GM18870 (cell line): ENCODE results near the gene TJAP1.

Experiments
- ATAC-seq: cut with Tn5 transposase; IDR thresholded peaks from one replicate; pipeline ENCODE4 v1.9.1; 2021; ENCODE audit warnings: moderate library complexity; ENCODE audit not compliant: unreplicated experiment

TJAP1 gene, protein sequence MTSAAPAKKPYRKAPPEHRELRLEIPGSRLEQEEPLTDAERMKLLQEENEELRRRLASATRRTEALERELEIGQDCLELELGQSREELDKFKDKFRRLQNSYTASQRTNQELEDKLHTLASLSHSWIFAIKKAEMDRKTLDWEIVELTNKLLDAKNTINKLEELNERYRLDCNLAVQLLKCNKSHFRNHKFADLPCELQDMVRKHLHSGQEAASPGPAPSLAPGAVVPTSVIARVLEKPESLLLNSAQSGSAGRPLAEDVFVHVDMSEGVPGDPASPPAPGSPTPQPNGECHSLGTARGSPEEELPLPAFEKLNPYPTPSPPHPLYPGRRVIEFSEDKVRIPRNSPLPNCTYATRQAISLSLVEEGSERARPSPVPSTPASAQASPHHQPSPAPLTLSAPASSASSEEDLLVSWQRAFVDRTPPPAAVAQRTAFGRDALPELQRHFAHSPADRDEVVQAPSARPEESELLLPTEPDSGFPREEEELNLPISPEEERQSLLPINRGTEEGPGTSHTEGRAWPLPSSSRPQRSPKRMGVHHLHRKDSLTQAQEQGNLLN

DNA sequence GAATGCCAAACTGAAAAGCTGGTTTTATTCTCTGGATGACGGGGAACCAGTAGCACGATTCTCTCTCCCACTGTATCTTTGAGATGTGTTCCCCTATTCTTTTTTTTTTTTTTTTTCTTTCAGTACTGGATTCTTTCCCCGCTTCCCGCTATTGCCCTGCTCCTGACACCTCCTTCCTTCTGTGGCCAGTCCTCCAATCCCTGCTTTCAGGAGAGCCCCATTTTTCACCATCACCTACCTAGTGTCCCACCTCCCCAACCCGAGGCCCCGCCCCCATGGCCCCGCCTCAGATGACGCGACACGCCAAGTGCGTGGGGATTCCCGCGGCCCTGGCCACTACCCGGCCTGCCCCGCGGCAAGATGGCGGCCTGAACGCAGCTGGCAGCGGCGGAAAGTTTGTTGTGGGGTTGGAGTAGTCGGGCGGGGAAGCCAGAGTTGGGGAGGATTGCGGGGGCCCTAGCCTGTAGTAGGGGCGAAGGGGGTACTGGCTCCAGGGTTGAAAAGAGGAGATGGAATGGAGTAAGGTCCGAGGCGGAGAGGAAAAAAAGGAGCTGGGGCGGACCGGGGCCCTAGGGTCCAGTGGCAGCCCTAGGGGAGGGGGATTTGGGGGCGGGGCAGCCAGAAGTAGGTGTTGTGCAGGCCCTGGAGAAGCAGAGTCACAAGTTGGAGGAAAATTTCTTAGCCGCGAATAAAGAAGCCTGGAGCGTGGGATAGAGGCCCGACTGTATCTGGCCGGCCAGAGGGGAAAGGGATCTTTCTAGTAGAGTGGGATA, at the start of gene TJAP1:
Gene TJAP1, plus strand, starts transcription at position 336 of the 773 bp plus-strand sequence. CDS start 21,432 bp downstream, outside the sequence.
- peak; percentile 63 for ATAC-seq

DNA sequence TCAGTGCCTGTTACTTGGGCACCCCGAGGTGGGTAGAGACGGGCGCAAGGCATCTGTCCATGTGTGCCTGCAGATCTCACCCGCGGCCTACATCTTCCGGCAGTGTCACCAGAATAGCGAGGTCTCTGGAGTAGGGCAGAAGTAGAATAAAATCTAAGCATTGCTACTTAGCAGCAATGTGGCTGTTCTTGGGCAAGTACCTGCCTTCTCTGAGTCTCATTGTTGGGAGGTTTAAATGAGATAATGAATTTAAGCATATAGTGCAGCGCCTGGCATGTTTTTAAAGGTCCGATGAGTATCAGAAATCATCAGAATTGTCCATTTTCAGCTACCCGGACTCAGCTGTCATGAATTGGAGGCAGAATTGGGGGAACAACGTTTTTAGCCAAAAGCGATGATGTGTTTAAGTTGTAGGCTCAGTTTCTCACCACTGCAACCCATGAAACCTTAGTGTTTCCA, 49.2 kb upstream of the TJAP1 start:
- ATAC-seq = peak; percentile 32

DNA sequence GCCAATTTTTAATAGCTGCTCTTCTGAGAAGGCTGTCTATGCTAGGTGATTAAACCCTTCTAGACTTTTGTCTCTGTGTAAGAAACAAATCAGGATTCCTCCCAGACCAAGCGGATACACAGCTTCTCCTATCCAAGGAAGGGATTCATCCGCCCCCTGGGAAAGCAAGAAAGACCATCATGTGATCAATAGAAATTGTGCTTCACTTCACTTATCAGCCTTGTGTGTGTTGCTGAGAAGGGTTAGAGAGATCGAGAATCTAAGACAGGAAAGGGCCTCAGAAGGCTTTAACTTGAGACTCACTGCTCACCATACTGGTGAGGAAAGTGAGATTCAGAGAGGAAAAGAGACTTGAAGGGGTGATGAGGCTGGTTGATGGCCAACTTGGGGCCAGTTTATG, 48.5 kb upstream of the TJAP1 start:
- ATAC-seq = no peak

DNA sequence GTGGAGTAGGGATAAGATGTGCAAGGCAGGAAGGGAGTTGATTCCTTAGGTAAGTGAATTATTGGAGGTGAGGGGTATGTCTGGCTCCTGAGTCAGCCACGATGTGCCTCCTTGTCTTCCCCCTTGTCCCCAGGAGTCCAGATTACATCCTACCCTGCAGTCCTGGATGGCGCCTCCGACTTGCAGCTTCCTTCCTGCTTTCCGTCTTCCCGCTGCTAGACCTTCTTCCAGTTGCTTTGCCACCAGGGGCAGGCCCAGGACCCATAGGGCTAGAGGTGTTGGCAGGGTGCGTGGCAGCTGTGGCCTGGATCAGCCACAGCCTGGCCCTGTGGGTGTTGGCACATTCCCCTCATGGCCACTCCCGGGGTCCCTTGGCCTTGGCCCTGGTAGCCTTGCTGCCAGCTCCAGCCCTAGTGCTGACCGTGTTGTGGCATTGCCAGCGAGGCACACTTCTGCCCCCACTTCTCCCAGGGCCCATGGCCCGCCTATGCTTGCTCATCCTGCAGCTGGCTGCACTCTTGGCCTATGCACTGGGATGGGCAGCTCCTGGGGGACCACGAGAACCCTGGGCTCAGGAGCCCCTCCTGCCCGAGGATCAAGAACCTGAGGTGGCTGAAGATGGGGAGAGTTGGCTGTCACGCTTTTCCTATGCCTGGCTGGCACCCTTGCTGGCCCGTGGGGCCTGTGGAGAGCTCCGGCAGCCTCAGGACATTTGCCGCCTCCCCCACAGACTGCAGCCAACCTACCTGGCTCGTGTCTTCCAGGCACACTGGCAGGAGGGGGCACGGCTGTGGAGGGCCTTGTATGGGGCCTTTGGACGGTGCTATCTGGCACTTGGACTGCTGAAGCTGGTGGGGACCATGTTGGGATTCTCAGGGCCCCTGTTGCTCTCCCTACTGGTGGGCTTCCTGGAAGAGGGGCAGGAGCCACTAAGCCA, 45.1 kb upstream of the TJAP1 start:
- no peak for ATAC-seq

DNA sequence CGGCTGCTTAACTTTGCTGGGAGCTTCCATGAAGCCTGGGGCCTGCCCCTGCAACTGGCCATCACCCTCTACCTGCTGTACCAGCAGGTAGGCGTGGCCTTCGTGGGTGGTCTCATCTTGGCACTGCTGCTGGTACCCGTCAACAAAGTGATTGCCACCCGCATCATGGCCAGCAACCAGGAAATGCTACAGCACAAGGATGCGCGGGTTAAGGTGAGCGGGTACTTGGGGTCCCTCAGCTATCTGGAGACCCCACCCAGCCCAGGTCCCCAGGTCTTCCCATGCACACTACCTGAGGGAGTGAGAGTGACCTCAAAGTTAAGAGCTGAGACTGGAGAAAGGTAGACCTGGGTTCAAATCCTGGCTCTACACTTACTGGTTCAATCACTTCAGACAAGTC, 44.2 kb upstream of the TJAP1 start:
- ATAC-seq = no peak

DNA sequence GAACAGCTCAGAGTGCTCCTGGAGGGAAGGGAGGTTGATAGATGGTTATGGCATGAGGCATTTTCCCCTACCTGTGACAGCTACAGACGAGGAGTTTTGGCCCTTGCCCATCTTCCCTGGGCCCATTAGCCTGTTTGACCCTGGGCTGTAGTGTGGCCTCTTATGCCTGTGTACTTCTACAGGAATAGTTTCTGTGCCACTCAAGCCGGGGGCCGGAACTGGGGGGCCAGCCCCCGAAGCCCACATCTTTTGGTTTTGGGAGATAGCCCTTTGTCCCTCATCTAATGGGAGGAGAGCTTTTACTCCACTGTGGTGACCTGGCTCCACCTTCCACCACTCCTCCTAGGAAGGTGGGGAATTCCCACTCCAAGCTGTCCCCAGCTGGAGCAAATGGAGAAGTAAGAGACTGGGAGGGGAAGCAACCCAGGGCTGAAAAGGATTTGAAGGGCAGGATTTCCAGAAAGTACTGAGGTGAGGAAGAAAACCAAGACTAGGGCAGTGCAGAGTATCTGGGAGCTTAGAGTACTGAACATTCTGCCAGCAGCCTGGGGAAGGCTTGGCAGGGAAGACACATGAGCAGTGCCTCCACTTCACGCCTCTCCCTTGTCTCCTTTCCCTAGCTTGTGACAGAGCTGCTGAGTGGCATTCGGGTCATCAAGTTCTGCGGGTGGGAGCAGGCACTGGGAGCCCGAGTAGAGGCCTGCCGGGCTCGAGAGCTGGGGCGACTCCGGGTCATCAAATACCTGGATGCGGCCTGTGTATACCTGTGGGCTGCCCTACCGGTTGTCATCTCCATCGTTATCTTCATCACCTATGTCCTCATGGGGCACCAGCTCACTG, 43.1 kb upstream of the TJAP1 start:
- no peak for ATAC-seq

DNA sequence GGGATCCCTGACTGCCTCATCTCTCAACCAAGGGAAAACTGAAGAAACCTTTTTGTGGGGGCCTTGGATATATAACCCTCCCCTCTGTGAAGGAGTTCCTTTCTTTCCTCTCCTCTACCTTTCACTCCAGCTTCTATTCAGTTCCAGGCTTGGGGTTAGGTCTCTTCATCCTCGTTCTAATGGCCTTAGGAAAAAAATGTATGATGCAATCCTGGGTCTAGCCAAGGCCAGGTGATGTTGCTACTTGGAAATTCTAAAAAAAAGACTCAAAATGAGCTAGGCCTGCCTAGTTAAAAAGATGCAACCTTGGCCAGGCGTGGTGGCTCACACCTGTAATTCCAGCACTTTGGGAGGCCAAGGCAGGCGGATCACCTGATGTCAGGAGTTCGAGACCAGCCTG, 42.4 kb upstream of the TJAP1 start:
- ATAC-seq = no peak

DNA sequence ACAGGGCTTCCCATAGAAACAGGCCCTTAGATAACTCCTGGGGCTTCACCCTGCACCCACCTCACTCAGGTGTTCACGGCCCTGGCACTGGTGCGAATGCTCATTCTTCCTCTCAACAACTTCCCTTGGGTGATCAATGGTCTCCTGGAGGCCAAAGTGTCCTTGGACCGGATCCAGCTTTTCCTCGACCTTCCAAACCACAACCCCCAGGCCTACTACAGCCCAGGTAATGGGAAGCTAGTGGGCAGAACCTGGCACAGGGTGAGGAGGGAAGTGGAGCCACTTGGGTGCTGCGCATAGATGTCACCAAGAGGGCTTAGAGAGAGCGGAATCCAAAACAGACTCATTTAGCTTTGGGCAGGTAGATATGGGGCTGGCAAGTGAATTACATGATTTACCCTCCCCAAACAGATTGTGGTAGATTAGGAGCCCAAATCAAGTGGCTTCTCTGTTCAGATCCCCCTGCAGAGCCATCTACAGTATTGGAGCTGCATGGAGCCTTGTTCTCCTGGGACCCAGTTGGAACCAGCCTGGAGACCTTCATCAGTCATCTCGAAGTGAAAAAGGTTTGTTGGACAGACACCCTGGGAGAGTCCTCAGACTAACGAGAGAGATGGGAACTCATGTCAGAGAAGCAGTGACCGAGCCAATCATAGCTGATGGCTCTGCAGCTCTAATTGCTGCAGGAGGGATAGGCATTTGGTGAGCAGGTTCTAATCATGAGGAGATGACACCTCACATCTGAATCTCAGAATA, 41.5 kb upstream of the TJAP1 start:
- ATAC-seq = no peak

DNA sequence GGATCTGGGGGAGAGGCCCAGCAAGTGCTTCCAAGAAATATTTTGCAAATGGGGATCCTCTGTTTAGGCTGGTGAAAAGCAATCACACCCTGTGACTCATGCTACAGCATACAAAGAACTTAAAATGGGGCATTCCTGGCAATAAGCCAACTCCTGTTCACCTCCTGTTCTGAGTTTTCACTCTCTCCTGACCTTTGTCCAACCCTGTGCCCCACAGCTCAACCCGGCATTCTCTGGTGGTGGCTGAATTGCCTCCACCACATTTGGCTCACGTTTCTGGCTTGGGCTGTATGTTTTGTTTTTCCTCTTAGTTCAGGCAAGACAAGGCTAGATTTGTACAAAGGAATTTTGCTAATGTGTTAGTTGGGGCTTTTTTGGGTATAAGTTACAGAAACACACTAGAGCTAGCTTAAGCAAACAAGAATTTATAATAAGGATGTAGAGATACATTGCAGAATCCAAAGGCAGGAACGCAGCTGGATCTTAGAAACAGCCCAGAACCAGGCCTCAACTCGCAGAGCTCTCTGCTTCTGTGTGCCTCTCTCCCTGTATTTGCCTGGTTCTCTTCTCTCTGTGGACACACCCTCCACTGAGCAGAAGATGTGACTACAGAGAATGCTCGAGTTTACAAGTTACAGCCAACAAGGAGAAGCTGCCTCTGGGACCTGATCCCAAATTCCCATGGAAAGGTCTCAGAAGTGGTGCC, 40.6 kb upstream of the TJAP1 start:
- ATAC-seq = no peak

DNA sequence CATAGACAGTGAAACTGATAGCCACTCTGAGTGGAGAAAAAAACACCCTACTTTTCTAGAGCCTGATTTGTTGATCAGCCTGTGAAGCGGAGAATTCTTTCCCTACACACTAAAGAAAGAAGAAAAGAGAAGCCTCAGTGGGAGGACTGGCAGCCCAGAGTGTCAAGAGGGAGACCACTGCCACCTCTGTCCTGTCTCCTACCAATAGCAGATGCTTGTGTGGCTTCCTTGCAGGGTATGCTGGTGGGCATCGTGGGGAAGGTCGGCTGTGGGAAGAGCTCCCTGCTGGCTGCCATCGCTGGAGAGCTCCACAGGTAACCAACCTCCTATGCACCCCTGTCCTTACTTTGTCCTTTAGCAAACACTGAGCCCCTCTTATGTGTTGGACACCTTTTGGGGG, 39.7 kb upstream of the TJAP1 start:
- ATAC-seq = no peak

DNA sequence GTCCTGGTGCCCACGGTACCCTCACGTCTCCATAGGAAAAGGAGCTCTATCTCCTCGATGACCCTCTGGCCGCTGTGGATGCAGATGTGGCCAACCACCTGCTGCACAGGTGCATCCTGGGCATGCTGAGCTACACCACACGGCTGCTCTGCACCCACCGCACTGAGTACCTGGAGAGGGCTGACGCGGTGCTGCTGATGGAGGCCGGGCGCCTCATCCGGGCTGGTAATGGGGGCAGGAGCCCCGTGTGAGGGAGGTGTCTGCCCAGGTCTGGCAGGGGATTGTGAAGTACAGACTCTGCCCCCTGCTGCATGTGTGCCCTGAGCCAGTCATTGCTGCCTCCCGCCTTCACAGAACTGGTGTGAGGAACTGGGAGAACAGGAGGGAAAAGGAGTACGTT, 34.4 kb upstream of the TJAP1 start:
- no peak for ATAC-seq

DNA sequence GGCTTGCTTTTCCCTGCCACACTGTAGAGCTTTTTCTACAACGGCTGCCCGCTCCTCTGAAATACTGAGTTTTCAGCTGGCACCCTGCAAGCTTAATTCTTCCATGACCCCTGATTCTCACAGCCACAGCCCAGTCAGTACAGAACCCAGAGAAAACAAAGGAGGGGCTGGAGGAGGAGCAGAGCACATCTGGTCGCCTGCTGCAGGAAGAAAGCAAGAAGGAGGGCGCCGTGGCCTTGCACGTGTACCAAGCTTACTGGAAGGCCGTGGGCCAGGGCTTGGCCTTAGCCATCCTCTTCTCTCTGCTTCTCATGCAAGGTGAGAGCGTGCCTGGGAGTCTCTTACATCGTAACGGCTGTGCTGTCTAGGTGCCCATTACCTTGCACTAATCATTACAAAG, 33.3 kb upstream of the TJAP1 start:
- no peak for ATAC-seq

DNA sequence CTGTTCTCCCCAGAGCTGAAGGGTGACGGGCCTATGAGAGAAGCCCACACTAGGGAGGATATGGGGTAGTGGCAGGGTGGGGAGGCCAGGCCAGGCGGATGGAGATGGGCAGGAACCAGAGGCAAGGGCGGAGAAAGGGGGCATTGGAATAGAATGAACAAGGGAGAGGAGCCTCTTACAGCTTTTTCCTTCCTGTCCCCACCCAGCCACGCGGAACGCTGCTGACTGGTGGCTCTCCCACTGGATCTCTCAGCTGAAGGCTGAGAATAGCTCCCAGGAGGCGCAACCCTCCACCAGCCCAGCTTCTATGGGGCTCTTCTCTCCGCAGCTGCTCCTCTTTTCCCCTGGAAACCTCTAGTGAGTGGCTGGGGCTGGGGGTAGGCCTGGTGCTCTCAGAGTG, 32.8 kb upstream of the TJAP1 start:
- no peak for ATAC-seq

DNA sequence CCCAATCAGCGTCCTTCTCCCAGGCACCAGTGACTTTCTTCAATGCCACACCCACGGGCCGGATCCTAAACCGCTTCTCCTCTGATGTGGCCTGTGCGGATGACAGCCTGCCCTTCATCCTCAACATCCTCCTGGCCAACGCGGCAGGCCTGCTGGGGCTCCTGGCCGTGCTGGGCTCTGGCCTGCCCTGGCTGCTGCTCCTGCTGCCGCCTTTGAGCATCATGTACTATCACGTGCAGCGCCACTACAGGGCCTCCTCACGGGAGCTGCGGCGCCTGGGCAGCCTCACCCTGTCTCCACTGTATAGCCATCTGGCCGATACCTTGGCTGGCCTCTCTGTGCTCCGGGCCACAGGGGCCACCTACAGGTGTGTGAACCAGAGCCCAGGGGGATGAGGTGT, 31.8 kb upstream of the TJAP1 start:
- ATAC-seq = no peak

DNA sequence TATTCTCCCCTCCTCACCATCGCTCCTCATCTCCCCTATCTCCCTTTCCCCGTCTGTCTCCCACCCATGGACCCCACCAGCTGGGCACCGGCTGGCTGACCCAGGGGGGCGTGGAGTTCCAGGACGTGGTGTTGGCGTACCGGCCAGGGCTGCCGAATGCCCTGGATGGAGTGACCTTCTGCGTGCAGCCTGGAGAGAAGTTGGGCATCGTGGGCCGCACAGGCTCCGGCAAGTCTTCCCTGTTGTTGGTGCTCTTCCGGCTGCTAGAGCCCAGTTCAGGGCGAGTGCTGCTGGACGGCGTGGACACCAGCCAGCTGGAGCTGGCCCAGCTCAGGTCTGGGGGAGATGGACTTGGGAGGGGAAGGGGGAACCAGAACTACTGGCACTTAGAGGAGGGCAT, 29.8 kb upstream of the TJAP1 start:
- ATAC-seq = no peak

DNA sequence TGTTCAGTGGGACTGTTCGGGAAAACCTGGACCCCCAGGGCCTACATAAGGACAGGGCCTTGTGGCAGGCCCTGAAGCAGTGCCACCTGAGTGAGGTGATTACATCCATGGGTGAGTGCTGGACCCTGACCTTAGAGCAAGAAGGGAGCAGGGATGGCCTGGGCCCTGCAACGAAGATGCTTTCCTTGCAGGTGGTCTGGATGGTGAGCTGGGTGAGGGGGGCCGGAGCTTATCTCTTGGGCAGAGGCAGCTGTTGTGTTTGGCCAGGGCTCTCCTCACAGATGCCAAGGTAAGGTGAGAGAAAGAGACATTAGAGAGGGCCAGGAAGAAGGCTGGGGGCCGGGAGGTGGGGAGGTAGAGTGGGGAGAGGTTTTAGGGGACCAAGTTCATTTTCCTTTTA, 28.5 kb upstream of the TJAP1 start:
- ATAC-seq = no peak

DNA sequence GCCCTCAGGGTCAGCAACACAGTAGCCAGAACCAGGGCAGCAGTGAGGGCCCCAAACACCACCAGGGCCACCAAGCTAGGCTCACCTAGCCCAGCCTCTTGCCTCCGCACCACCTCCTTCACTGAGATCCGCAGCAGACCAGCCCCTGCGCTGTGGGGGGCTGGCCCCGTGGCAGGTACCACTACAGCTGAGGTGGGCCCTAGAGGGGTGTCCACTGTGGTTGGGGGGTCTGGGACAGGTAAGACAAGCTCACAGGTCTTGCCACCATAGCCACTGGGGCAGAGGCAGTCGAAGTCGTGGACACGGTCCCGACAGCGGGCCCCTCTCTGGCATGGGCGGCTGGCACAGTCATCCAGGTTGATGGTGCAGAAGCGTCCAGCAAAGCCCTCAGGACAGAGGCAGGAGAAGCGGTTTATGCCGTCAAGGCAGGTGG, 26.7 kb upstream of the TJAP1 start:
- no peak for ATAC-seq

DNA sequence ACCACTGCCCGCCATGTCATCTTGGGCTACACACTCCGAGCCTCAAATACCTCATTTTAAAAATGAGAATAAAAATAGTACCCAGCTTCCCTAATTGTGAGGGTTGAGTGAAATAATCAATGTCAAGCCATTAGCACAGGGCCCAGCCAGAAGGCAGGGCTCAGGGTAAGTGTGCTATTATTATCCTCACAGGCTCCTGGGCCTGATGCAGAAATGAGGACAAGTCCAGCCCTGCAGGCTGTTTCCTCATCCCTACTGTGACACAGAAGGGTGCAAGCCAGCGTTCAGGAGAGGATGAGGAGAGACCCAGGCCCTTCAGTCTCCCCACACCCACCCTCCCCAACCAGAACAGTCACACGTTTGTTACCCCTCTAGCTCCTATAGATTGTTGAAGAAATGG, 26.0 kb upstream of the TJAP1 start:
- no peak for ATAC-seq

DNA sequence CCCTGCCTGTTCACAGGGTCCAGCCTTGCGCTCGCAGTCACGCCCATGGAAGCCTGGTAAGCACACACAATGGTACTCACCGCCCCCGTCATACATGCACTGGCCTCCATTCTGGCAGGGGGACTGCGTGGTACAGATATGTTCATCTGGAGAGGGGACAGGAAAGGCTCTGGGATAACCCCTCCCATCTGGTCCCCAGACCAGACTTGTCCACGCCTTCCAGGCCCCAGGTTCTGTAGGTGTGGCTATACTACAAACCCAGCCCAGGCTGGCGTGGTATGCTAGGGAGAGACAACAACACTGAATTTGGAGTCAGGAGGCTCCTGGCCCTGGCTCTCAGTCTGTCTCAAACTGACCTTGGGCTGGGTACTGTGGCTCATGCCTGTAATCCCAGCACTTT, 25.4 kb upstream of the TJAP1 start:
- ATAC-seq = no peak
